ENCODE data around the gene FKBP2.

Gene FKBP2

DNA sequence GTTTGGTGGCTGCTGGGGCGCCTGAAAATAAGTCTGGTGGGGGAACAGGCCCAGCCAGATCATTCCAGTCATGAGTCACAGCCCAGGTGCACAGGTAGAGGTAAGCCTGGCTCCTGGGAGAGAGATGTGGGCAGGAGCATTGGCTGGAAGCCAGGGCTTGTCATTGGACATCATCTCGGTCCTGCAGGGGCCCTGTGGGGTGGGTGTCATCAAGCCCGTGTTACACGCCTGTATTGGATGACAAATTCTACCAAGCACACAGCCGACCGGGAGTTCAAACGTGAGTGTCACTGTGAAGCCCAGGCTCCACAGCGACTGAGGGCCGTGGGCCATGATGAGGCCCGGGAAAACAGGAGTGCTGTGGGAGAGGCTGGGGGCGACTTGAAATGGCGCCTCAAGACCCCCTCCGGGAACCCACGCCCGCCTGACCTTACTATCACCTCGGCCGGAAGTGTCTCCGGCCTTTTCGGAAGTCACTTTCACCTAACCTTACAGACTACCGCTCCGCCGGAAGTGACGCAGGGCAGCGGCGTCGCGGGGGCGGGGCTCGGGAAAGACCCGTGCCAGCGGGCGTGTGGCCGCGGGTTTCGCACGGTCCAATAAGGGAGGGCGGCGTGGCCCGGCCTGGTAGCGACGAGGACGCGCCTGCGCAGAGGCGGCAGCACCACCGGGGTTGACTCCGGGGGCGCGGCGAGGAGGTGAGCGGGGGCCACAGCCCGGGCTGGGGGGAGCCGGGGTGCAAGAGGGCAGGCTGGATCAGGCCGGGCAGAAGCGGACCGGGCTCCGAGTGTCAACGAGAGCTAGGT, at the start of gene FKBP2:
Gene FKBP2 (plus strand): TSS at position 661 of the 806 bp plus-strand sequence. CDS start 1,293 bp downstream, outside the sequence.
- H3K4me3 ChIP-seq (ENCODE audit: low read depth, low read length): peak within 1 kb of the TSS; percentile 82

- no peak overlapping the region for H3K4me3 ChIP-seq (ENCODE audit: low read depth, low read length)
These were observed 48.5 kb upstream of the FKBP2 start for GRCh38 chr11:64192434-64192833.

DNA sequence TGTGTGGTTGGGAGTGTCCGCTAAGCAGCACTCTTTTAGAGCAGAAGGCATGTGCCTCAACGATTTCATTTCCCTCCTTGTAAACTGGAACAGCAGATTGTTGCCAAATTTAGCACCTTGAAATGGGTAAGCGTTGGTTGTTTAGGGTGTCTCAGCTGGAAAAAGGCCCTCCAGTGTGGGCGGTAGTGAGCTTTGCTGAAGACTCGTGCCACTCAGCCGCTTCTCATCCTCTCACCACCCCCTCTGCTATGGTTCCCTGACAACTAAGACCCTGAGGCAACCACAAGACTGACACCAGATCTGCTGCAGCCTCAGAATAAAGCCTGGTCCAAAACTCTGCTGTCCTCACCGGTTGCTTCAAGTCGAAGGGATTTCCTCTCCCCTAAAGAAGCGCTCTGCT, 44.3 kb upstream of the FKBP2 start:
- H3K4me3 ChIP-seq (ENCODE audit: low read depth, low read length): no peak overlapping the region

DNA sequence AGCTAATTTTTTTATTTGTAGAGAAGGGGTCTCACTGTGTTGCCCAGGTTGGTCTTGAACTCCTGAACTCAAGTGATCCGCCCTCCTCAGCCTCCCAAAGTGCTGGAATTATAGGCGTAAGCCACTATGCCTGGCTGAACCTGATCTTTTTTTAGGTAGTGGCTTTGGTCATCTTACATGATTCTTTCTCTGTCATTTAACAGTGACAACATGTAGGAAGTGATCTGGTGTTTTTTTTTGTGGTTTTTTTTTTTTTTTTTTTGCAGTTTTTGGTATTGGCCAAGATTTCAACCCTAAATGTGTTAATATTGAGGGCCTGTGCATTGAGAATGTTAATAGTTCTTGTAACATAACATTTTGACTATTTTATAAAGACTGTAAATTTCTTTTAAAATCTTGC, 42.4 kb upstream of the FKBP2 start:
- H3K4me3 ChIP-seq (ENCODE audit: low read depth, low read length): no peak overlapping the region

DNA sequence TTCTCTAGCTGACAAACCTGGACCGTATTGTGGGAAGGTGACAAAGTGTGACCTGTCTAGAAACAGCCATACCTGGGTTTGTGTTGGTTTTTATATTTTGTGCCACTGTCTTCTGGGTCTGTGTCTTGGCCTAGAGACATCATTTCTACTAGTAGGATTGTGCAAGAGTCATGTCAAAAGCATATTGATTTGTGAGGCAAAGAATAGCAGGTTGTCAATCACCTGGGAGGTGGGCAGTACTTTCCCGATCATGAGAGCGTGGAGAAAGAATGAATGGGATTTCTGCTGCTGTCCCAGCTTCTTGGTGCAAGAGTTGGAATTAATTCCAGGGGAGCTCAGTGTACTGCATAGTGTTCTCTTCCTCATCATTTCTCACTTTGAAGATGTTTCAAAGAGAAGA, 39.4 kb upstream of the FKBP2 start:
- H3K4me3 ChIP-seq (ENCODE audit: low read depth, low read length): no peak overlapping the region

DNA sequence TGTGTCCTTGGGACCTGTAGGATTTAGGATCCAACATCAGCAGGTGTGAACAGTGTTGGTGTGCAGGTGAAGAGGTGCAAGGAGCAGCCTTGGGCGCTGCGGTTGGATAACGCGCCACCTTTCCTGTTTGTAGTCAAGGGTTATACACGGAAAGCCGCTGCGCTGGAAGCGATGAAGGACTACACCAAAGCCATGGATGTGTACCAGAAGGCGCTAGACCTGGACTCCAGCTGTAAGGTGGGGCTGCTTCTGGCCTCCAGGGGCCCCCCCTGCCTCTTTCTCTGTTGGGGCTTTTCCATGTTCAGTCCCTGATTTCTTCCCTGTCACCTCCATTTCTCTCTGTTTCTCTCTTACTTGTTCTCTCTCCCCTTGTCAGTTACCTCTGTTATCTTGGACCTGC, 37.9 kb upstream of the FKBP2 start:
- H3K4me3 ChIP-seq (ENCODE audit: low read depth, low read length): no peak overlapping the region

- H3K4me3 ChIP-seq (ENCODE audit: low read depth, low read length): no peak overlapping the region
These were observed 37.3 kb upstream of the FKBP2 start for GRCh38 chr11:64203421-64204079.

GRCh38 chr11:64204080-64204440, 36.8 kb upstream of the FKBP2 start:
- no peak overlapping the region for H3K4me3 ChIP-seq (ENCODE audit: low read depth, low read length)

GRCh38 chr11:64204464-64204989, 36.4 kb upstream of the FKBP2 start:
- no peak overlapping the region for H3K4me3 ChIP-seq (ENCODE audit: low read depth, low read length)

DNA sequence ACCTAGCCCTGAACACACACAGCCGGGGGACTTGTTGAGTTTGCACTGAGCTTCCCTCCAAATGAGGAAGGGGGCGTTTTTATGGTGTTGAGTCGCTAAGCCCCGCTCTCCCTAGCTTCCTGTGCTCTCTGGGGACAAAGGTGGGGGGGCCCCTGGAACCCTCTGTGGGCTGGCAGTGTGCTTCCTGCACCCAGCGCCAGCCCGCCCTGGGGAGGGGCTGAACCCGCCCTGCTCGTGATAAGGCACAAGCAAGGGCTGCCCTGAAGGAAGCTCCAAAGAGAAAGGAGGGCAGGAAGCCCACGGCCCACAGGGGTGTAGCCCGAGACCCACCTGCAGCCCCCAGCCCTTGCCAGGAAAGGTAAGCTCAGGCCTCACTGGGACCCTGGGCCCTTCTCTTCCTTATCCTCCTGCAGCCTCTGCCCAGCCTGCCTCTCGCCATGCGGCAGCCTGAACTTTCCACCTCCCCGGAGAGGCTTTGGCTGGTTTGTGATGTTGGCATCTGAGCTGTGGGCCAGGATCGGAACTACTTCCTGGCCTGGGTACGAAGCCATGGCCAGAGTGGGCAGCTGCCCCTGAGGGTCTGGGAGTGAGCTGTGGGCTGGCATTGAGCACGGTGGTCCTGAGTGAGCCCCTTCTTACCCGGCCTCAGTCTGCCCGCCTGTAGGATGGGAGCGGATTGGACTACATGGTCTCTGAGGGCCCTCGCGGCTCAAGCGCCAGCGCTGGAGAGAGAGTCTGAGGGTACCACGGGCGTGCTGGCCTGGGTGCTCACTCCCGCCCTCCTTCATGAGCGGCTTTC, 34.2 kb upstream of the FKBP2 start, which contains the start of gene FERMT3:
Gene FERMT3 (plus strand): TSS at position 265 of the 799 bp plus-strand sequence. CDS start 644 bp downstream, outside the sequence.
- H3K4me3 ChIP-seq (ENCODE audit: low read depth, low read length): no peak within 1 kb of the TSS

- no peak overlapping the region for H3K4me3 ChIP-seq (ENCODE audit: low read depth, low read length)
These were observed 33.4 kb upstream of the FKBP2 start for GRCh38 chr11:64207256-64208085.

DNA sequence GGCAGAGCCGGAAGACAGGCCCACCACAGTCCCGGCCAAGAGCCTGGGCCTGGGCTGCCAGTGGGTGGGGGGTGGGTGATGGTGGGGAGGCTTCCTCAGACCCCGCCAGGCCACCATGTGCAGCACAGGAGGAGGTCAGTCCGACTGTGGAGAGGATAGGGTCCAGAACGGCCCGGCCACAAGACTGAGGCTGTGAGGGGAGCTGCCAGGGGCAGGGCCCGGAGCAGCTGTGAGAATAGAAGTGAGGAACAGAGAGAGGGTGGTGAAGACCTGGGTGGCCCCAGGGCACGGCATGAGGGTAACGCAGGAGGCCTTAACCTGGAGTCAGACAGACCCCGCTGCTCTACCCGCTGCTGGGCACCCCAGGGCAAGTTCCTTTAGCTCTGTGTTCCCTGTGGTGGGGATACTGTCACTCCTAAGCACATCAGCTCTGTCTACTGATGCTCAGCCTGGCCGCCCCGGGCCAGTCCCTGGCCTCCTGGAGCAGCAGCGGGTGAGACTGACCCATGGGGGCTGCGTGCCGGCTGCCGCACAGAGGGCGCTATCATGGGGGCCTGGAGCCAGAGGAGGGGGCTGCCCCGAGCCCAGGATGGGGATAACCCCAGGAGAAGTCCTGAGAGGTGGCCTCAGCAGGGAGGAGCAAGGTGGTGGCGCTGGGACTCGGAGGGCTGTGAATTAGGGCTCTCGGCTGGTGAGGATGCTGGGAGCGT, 32.7 kb upstream of the FKBP2 start:
- no peak overlapping the region for H3K4me3 ChIP-seq (ENCODE audit: low read depth, low read length)

DNA sequence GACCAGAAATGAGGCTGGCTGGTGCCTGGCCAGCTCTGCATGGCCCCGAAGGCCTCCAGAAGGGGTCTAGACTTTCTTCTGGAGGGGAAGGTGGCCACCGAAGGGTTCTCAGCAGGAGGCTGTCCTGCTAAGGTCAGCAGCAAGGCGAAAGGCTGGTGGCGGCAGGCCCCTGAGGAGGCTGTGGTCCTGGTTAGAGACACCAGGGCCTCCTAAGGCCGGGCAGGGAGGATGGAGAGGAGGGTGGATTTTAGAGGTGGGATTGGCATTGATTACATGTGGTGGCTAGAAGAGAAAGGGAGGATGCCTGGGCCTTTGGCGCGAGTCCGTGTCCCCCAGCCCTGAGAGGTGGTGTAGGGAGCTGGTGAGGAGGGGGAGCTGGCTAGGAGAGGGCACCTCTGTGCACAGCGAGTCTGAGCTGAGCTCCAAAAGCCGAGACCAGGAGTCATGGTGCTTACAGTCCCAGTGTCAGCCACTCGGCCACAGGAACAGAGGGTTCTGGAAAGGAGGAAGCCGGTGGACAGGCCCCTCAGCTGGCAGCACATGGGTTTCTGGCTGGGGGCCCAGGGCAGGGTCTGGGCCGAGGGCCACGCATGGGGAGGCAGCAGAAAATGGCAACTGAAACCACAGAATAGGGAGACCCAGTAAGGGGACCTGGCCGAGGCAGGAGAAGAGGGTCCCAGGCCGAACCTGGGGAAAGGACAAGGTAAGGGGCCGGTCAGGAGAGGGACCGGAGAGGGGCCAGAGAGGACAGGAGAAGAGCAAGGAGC, 31.9 kb upstream of the FKBP2 start:
- no peak overlapping the region for H3K4me3 ChIP-seq (ENCODE audit: low read depth, low read length)

DNA sequence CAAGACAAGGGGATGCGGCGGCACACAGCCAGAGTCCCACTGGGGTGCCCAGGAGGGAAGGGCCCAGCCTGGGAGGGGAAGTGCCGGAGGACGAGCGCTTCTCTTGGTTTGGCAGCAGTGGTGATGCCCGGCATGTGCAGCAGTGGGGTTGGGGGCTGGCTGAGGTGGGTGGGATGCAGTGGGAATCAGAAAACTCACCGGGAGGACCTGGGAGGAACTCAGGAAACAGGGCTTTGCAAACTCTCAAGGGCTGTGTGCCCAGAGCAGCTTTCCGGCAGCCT, 31.4 kb upstream of the FKBP2 start:
- H3K4me3 ChIP-seq (ENCODE audit: low read depth, low read length): no peak overlapping the region

GRCh38 chr11:64210301-64211020, 30.4 kb upstream of the FKBP2 start:
- H3K4me3 ChIP-seq (ENCODE audit: low read depth, low read length): no peak overlapping the region

- no peak overlapping the region for H3K4me3 ChIP-seq (ENCODE audit: low read depth, low read length)
These were observed 29.6 kb upstream of the FKBP2 start for GRCh38 chr11:64211181-64211872.

DNA sequence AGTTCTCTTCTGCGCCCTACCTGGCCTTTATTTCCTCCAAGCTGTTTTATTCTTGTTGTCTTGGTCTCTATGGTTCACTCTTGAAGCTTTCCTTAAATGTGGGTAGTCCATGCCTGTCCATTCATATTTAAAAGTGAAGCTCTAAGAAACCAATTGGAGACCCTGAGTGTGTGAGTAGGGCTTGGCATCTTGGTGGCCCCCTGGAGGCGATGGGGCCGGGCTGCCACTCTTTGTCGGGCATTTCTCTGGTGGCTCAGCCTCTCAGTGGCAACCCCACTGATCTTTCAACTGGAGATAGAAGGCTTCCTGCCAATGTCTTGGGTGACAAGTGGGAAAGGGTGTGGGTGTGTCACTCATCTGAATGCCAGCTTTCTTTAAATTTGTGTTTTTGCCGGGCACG, 24.0 kb upstream of the FKBP2 start:
- no peak overlapping the region for H3K4me3 ChIP-seq (ENCODE audit: low read depth, low read length)

Data from iPS-11a (cell line).